ENCODE measurements around the gene CP. TPM values are rescaled to one million over a fixed set of nuclear protein-coding genes. Genes with fewer than 3 reads are reported as not detected.
"Not testable (repeated sequence)": the region's sequence is repeated elsewhere in the genome, so short reads cannot be mapped to it uniquely, and the experiment has no call there.

Gene CP
- total RNA-seq, 1 donor from 2014 or later, result not detected

DNA sequence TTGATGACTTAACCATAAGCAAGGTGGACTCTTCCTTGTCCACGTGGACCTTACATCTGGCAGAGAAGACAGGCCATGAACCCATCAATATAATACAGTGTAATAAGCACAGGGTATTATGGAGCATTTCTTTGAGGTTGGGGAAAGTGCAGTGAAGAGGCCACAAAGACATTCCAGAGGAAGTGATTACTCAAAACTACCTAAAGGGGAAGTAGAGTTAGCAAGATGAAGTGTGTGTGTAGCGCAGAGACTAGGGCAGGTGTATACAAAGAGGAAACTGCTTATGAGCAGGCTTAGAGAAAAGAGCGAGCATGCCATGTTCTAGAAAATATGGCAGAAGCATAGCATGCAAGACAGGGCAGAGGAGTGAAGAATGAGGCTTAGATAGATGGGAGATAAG is 17.9 kb downstream of the CP start:
- DNase-seq (ENCODE audit: low read depth), result no peak
- FAIRE-seq, result no peak
- H3K4me3 ChIP-seq (ENCODE audit: low read depth, low read length), result no peak overlapping the region
- no peaks in the 10 kb centered on the region for H3K27me3 ChIP-seq (ENCODE audit: control insufficient read depth, insufficient read depth, low read length)
- H3K36me3 ChIP-seq (ENCODE audit: control insufficient read depth, insufficient read depth, low read length), result no peaks in the 10 kb centered on the region
- TF ChIP-seq, protein P1, sequence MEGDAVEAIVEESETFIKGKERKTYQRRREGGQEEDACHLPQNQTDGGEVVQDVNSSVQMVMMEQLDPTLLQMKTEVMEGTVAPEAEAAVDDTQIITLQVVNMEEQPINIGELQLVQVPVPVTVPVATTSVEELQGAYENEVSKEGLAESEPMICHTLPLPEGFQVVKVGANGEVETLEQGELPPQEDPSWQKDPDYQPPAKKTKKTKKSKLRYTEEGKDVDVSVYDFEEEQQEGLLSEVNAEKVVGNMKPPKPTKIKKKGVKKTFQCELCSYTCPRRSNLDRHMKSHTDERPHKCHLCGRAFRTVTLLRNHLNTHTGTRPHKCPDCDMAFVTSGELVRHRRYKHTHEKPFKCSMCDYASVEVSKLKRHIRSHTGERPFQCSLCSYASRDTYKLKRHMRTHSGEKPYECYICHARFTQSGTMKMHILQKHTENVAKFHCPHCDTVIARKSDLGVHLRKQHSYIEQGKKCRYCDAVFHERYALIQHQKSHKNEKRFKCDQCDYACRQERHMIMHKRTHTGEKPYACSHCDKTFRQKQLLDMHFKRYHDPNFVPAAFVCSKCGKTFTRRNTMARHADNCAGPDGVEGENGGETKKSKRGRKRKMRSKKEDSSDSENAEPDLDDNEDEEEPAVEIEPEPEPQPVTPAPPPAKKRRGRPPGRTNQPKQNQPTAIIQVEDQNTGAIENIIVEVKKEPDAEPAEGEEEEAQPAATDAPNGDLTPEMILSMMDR (IDR thresholded peaks at IDR 0.05; ENCODE audit: insufficient read depth, low read length, severe bottlenecking), result no peak

DNA sequence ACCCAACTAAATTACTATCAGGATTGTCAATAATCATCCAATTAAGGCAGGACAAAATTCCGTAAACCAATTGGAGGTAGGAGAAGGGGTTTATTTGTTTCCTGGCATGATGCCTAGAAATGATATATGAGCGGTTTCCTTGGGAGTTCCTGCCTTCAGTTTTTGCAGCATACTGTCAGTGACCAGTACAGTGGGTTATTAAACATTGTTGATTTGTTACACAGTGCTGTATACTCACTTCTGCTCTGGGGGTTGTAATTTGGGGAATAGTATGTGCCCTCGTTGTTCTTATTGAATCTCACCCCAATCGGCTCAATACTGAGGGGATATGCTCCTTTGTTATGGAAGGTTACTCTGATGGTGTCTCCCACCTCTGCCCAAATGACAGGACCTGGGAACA is 22.2 kb downstream of the CP start:
- no peak for FAIRE-seq
- Histone ChIP-seq H3K36me3 (ENCODE audit: control insufficient read depth, insufficient read depth, low read length) (no peaks in the 10 kb centered on the region), H3K4me3 (ENCODE audit: low read depth, low read length) (no peak overlapping the region), H3K27me3 (ENCODE audit: control insufficient read depth, insufficient read depth, low read length) (no peaks in the 10 kb centered on the region)
- TF ChIP-seq, protein P1 (IDR thresholded peaks at IDR 0.05; ENCODE audit: insufficient read depth, low read length, severe bottlenecking), result no peak
- peak; percentile 32 for DNase-seq (ENCODE audit: low read depth)

DNA sequence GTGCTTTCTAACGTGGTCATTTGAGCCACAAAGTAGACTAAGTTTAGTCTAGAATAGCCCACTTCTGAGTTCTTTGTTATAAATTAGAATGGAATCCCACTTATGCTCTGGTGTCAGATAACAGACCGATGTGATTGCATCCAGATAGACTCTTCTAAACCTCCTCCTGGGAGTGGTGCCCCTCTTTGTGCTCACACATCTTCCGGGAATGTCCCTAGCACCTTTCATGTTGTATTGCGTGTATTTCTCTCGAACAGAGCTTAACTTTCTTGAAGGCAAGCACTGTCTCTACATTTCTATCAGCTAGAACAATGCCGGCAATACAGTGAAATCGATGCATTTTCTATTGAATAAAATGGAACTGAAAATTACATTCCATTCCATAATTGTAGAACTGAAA is 23.0 kb downstream of the CP start:
- Histone ChIP-seq H3K27me3 (ENCODE audit: control insufficient read depth, insufficient read depth, low read length) (no peaks in the 10 kb centered on the region), H3K36me3 (ENCODE audit: control insufficient read depth, insufficient read depth, low read length) (no peaks in the 10 kb centered on the region), H3K4me3 (ENCODE audit: low read depth, low read length) (no peak overlapping the region)
- FAIRE-seq, result no peak
- DNase-seq (ENCODE audit: low read depth), result no peak
- TF ChIP-seq, protein P1 (IDR thresholded peaks at IDR 0.05; ENCODE audit: insufficient read depth, low read length, severe bottlenecking), result no peak

DNA sequence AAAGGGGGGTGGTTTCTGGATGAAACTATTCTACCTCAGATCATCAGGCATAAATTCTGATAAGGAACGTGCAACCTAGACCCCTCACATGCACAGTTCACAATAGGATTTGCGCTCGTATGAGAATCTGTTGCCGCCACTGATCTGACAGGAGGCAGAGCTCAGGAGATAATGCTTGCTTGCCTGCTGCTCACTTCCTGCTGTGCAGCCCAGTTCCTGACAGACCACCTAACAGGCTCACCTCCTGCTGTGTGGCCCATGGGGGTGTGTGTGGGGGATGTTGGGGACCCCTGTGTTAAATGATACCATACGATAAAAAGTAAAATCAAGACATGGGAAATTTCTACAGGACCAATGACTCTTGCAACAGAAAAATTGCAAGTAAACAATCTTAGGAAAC is 24.0 kb downstream of the CP start:
- DNase-seq (ENCODE audit: low read depth), result no peak
- H3K27me3 ChIP-seq (ENCODE audit: control insufficient read depth, insufficient read depth, low read length), result no peaks in the 10 kb centered on the region
- TF ChIP-seq, protein P1 (IDR thresholded peaks at IDR 0.05; ENCODE audit: insufficient read depth, low read length, severe bottlenecking), result no peak
- no peaks in the 10 kb centered on the region for H3K36me3 ChIP-seq (ENCODE audit: control insufficient read depth, insufficient read depth, low read length)
- no peak for FAIRE-seq
- no peak overlapping the region for H3K4me3 ChIP-seq (ENCODE audit: low read depth, low read length)

DNA sequence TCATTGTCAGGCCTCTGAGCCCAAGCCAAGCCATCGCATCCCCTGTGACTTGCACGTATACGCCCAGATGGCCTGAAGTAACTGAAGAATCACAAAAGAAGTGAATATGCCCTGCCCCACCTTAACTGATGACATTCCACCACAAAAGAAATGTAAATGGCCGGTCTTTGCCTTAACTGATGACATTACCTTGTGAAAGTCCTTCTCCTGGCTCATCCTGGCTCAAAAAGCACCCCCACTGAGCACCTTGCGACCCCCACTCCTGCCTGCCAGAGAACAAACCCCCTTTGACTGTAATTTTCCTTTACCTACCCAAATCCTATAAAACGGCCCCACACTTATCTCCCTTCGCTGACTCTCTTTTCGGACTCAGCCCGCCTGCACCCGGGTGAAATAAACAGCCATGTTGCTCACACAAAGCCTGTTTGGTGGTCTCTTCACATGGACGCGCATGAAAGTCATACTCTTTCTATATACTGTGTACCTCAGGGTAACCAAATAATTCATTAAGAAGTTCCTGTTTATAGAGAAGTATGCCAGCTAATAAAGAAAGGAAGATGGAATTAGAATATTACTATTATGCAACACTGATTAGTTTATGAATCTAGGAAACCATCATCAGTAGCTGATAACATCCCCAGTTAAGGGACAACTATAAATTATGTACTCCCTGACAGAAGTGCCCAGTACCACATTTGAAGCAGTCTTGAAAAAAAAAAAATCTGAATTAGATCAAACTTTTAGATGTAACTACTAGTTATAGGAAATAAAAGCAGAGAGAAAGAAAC is 24.6 kb downstream of the CP start:
- DNase-seq (ENCODE audit: low read depth); H3K4me3 ChIP-seq (ENCODE audit: low read depth, low read length); FAIRE-seq; H3K36me3 ChIP-seq (ENCODE audit: control insufficient read depth, insufficient read depth, low read length); H3K27me3 ChIP-seq (ENCODE audit: control insufficient read depth, insufficient read depth, low read length): not testable (repeated sequence)

DNA sequence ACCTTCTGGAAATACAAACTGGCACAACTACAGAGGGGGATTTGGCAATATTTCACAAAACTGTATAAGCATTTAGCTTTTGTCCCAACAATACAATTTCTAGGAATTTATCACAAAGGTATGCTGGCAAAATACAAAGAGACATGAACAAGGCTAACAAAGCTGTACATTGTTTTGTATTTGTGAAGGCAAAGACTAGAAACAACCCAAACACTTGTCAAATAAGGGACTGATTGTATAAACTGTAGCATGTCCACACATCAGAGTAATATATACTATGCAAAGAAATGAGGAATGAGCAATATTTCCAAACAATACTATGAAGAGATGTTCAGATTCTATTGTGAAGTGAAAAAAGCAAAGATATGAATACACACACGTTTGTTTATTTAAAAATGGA is 26.4 kb downstream of the CP start:
- DNase-seq (ENCODE audit: low read depth) (no peak), FAIRE-seq (no peak)

More for the DNA sequence above, 26.4 kb downstream of the CP start:
- Histone ChIP-seq H3K4me3 (ENCODE audit: low read depth, low read length) (no peak overlapping the region), H3K27me3 (ENCODE audit: control insufficient read depth, insufficient read depth, low read length) (no peaks in the 10 kb centered on the region), H3K36me3 (ENCODE audit: control insufficient read depth, insufficient read depth, low read length) (no peaks in the 10 kb centered on the region)
- TF ChIP-seq, protein P1 (IDR thresholded peaks at IDR 0.05; ENCODE audit: insufficient read depth, low read length, severe bottlenecking), result no peak

Measured in bronchial epithelial cell (primary cell).